SKM-1 treated with dmso at 0.1 percent for 144 hours (cell line): ENCODE results near the gene SOAT1.
A peak's percentile ranks its signal among the peaks of the same experiment; 100 is the strongest.
"Not testable (repeated sequence)": the region's sequence is repeated elsewhere in the genome, so short reads cannot be mapped to it uniquely, and the experiment has no call there.

Experiments
- DNase-seq: peaks from one replicate; lab custom pipeline; 2025; ENCODE audit not compliant: unreplicated experiment; lab: John Stamatoyannopoulos, UW

SOAT1 gene

GRCh38 chr1:179293340-179294327 lies at the start of gene SOAT1:
TSS of gene SOAT1 (plus strand) at chr1:179293797. CDS start at chr1:179302685, 8,888 bp downstream.
- peak; percentile 95 for DNase-seq

- DNase-seq: not testable (repeated sequence)
These were observed 48.2 kb upstream of the SOAT1 start for GRCh38 chr1:179245426-179245825.

GRCh38 chr1:179247923-179248322 lies 45.7 kb upstream of the SOAT1 start:
- no peak for DNase-seq

GRCh38 chr1:179251675-179252074 lies 41.9 kb upstream of the SOAT1 start:
- DNase-seq: no peak

- DNase-seq: no peak
These were observed 41.0 kb upstream of the SOAT1 start for GRCh38 chr1:179252606-179253005.

- DNase-seq: no peak
These were observed 40.2 kb upstream of the SOAT1 start for GRCh38 chr1:179253286-179253972.

GRCh38 chr1:179262183-179262582 lies 31.4 kb upstream of the SOAT1 start:
- no peak for DNase-seq

- no peak for DNase-seq
These were observed 30.5 kb upstream of the SOAT1 start for GRCh38 chr1:179263121-179263520.

- DNase-seq: no peak
These were observed 29.1 kb upstream of the SOAT1 start for GRCh38 chr1:179264507-179264906.

- no peak for DNase-seq
These were observed 24.5 kb upstream of the SOAT1 start for GRCh38 chr1:179269071-179269470.

- DNase-seq: not testable (repeated sequence)
These were observed 19.2 kb upstream of the SOAT1 start for GRCh38 chr1:179274424-179274823.

- DNase-seq: no peak
These were observed 14.7 kb upstream of the SOAT1 start for GRCh38 chr1:179278920-179279319.

- no peak for DNase-seq
These were observed 9.6 kb upstream of the SOAT1 start for GRCh38 chr1:179283992-179284391.

GRCh38 chr1:179287946-179288345 lies 5.7 kb upstream of the SOAT1 start:
- DNase-seq: no peak

- DNase-seq: no peak
These were observed 4.6 kb upstream of the SOAT1 start for GRCh38 chr1:179288977-179289376.

- no peak for DNase-seq
These were observed 1.7 kb downstream of the SOAT1 start for GRCh38 chr1:179295164-179295755.

GRCh38 chr1:179296356-179297104 lies 2.9 kb downstream of the SOAT1 start:
- no peak for DNase-seq

GRCh38 chr1:179297105-179297378 lies 3.4 kb downstream of the SOAT1 start:
- DNase-seq: no peak

- no peak for DNase-seq
These were observed 5.4 kb downstream of the SOAT1 start for GRCh38 chr1:179298952-179299351.

- DNase-seq: no peak
These were observed 6.5 kb downstream of the SOAT1 start for GRCh38 chr1:179300112-179300511.

GRCh38 chr1:179302070-179302469 lies 8.5 kb downstream of the SOAT1 start:
- no peak for DNase-seq
